Astrocyte (in vitro differentiated cells and primary cell): ENCODE measurements around the gene CYP4A22. TPM values are rescaled to one million over a fixed set of nuclear protein-coding genes. Genes with fewer than 3 reads are reported as not detected.
"Not testable (repeated sequence)": the region's sequence is repeated elsewhere in the genome, so short reads cannot be mapped to it uniquely, and the experiment has no call there.

ENCODE experiments used
- DNase-seq: peaks from one replicate; pipeline ENCODE4 v3.0.0-alpha.2; 2010; ENCODE audit warnings: low read depth
- FAIRE-seq: peaks from 2 replicates; lab custom pipeline; 2011; peaks lifted over from hg19 to GRCh38; lab: Jason Lieb, UNC
- H2AFZ ChIP-seq: 2 replicates; pipeline ENCODE4 v1.6.0; 2012; ENCODE audit warnings: low read depth, low read length, inconsistent platforms
- H3K27ac ChIP-seq: 2 replicates; pipeline ENCODE4 v1.5.1; 2011; ENCODE audit warnings: low read depth, low read length, inconsistent platforms
- H3K27me3 ChIP-seq: 2 replicates; pipeline ENCODE4 v1.6.0; 2011; ENCODE audit warnings: low read length, inconsistent platforms; ENCODE audit not compliant: insufficient read depth
- H3K36me3 ChIP-seq: 2 replicates; pipeline ENCODE4 v1.5.1; 2011; ENCODE audit warnings: low read length, inconsistent platforms; ENCODE audit not compliant: insufficient read depth
- H3K4me1 ChIP-seq: 2 replicates; pipeline ENCODE4 v1.5.1; 2011; ENCODE audit warnings: low read length, inconsistent platforms; ENCODE audit not compliant: insufficient read depth
- H3K4me2 ChIP-seq: 2 replicates; pipeline ENCODE4 v1.6.0; 2012; ENCODE audit warnings: low read length, inconsistent platforms
- H3K4me3 ChIP-seq: 2 replicates; pipeline ENCODE4 v1.5.1; 2011; ENCODE audit warnings: low read depth, mild to moderate bottlenecking, low read length, inconsistent platforms; ENCODE audit not compliant: insufficient read depth
- H3K79me2 ChIP-seq: 2 replicates; pipeline ENCODE4 v1.6.0; 2012; ENCODE audit warnings: mild to moderate bottlenecking, low read length, inconsistent platforms; ENCODE audit not compliant: insufficient read depth
- H3K9ac ChIP-seq: 2 replicates; pipeline ENCODE4 v1.6.0; 2012; ENCODE audit warnings: mild to moderate bottlenecking, low read length, inconsistent platforms
- H3K9me3 ChIP-seq: 2 replicates; pipeline ENCODE4 v1.5.1; 2012; ENCODE audit warnings: low read depth, mild to moderate bottlenecking, low read length, inconsistent platforms; ENCODE audit not compliant: insufficient read depth
- H4K20me1 ChIP-seq: 2 replicates; pipeline ENCODE4 v1.6.0; 2012; ENCODE audit warnings: low read length, inconsistent platforms; ENCODE audit not compliant: insufficient read depth
- H3K27ac Mint-ChIP-seq: one replicate; pipeline ENCODE4 v1.8.0; 2021; ENCODE audit warnings: mild to moderate bottlenecking, mixed read lengths; ENCODE audit not compliant: unreplicated experiment
- H3K27me3 Mint-ChIP-seq: one replicate; pipeline ENCODE4 v1.8.0; 2021; ENCODE audit warnings: low read depth, mixed read lengths; ENCODE audit not compliant: unreplicated experiment
- H3K36me3 Mint-ChIP-seq: one replicate; pipeline ENCODE4 v1.8.0; 2021; ENCODE audit warnings: low read depth, mixed read lengths; ENCODE audit not compliant: unreplicated experiment
- H3K4me1 Mint-ChIP-seq: one replicate; pipeline ENCODE4 v1.8.0; 2021; ENCODE audit warnings: low read depth, mixed read lengths; ENCODE audit not compliant: unreplicated experiment
- H3K4me3 Mint-ChIP-seq: one replicate; pipeline ENCODE4 v1.8.0; 2021; ENCODE audit warnings: mild to moderate bottlenecking, moderate library complexity, mixed read lengths; ENCODE audit not compliant: unreplicated experiment
- H3K9me3 Mint-ChIP-seq: one replicate; pipeline ENCODE4 v1.8.0; 2021; ENCODE audit warnings: mild to moderate bottlenecking, mixed read lengths; ENCODE audit not compliant: unreplicated experiment
- CTCF ChIP-seq: IDR thresholded peaks from 2 replicates; pipeline ENCODE4 v1.5.1; 2011; ENCODE audit warnings: low read depth, mild to moderate bottlenecking, inconsistent platforms, low read length, moderate library complexity; ENCODE audit not compliant: insufficient read depth
- EZH2 ChIP-seq: IDR thresholded peaks from 2 replicates; pipeline ENCODE4 v1.6.1; 2012; ENCODE audit warnings: mild to moderate bottlenecking, low read length, inconsistent platforms; ENCODE audit not compliant: insufficient read depth
- total RNA-seq: library from RNA; stranded (reverse); gene quantifications from 2 replicates; pipeline ENCODE4 v1.2.1, GENCODE V29; 2021

CYP4A22 gene
- total RNA-seq, 1 donor from 2014 or later = not detected

- Mint-ChIP-seq H3K27ac (no peak overlapping the region), H3K4me1 (no peaks in the 10 kb centered on the region), H3K27me3 (peaks cover 14% of the 10 kb centered on the region), H3K9me3 (peaks cover 4% of the 10 kb centered on the region), H3K4me3 (no peak overlapping the region), H3K36me3 (no peaks in the 10 kb centered on the region)
- DNase-seq (no peak), FAIRE-seq (no peak)
- Histone ChIP-seq H3K4me3 (no peak overlapping the region), H3K79me2 (no peaks in the 10 kb centered on the region), H3K4me2 (no peak overlapping the region), H3K27me3 (no peaks in the 10 kb centered on the region), H3K4me1 (no peaks in the 10 kb centered on the region), H3K9me3 (no peaks in the 10 kb centered on the region), H4K20me1 (no peaks in the 10 kb centered on the region), H3K36me3 (no peaks in the 10 kb centered on the region), H3K9ac (no peak overlapping the region), H2AFZ (no peak overlapping the region), H3K27ac (no peak overlapping the region)
- TF ChIP-seq EZH2 (no peak), CTCF (no peak)
Measured at GRCh38 chr1:47147047-47147785, 10.0 kb downstream of the CYP4A22 start.

GRCh38 chr1:47149162-47149561 lies 11.9 kb downstream of the CYP4A22 start:
- not testable (repeated sequence) for H3K27ac Mint-ChIP-seq, H3K4me1 ChIP-seq, H3K9me3 ChIP-seq, H3K27me3 ChIP-seq, H3K4me3 ChIP-seq, H4K20me1 ChIP-seq, FAIRE-seq, DNase-seq, H3K36me3 Mint-ChIP-seq, H2AFZ ChIP-seq, H3K9me3 Mint-ChIP-seq, H3K27ac ChIP-seq, H3K36me3 ChIP-seq, H3K27me3 Mint-ChIP-seq, H3K9ac ChIP-seq, H3K4me3 Mint-ChIP-seq, H3K4me2 ChIP-seq, H3K79me2 ChIP-seq, H3K4me1 Mint-ChIP-seq

- H3K9me3 Mint-ChIP-seq, H3K4me1 Mint-ChIP-seq, H3K9ac ChIP-seq, H3K4me3 Mint-ChIP-seq, H3K4me1 ChIP-seq, H4K20me1 ChIP-seq, H3K36me3 Mint-ChIP-seq, H3K4me2 ChIP-seq, H3K79me2 ChIP-seq, H3K9me3 ChIP-seq, FAIRE-seq, H3K27me3 Mint-ChIP-seq, H3K4me3 ChIP-seq, H3K27me3 ChIP-seq, H3K27ac Mint-ChIP-seq, DNase-seq, H2AFZ ChIP-seq, H3K27ac ChIP-seq, H3K36me3 ChIP-seq: not testable (repeated sequence)
Measured at GRCh38 chr1:47156457-47156856, 19.2 kb downstream of the CYP4A22 start.

GRCh38 chr1:47157957-47158356 lies 20.7 kb downstream of the CYP4A22 start:
- H3K4me1 Mint-ChIP-seq, H3K27me3 Mint-ChIP-seq, H3K4me3 Mint-ChIP-seq, H3K27ac ChIP-seq, H3K4me3 ChIP-seq, H3K4me2 ChIP-seq, H2AFZ ChIP-seq, H3K9me3 Mint-ChIP-seq, H3K27me3 ChIP-seq, H3K9ac ChIP-seq, H3K9me3 ChIP-seq, H3K4me1 ChIP-seq, DNase-seq, H3K36me3 Mint-ChIP-seq, H3K79me2 ChIP-seq, H3K27ac Mint-ChIP-seq, H3K36me3 ChIP-seq, FAIRE-seq, H4K20me1 ChIP-seq: not testable (repeated sequence)
